GM12878 (cell line): ENCODE measurements around the gene ARMC2. TPM values are rescaled to one million over a fixed set of nuclear protein-coding genes. Genes with fewer than 3 reads are reported as not detected.

Experiments used
- ATAC-seq: fragments of 200-7000 bp; cut with Tn5 transposase; 3 replicates; pipeline ENCODE4 v1.9.1; 2020; ENCODE audit warnings: mild to moderate bottlenecking, moderate library complexity
- BruUV-seq: library from RNA; stranded (reverse); fragments of 400-500 nt; replicated peaks from 2 replicates; lab custom pipeline; 2021; lab: Mats Ljungman, UMichigan
- CTCF ChIA-PET: fragments of 300-600 bp; sonication (Branson Sonifier 250); formaldehyde crosslinking; extraction: SDS; loops from one replicate; lab custom pipeline; 2021; ENCODE audit warnings: inconsistent platforms; lab: Yijun Ruan, JAX
- POLR2A ChIA-PET: fragments of 350-600 bp; formaldehyde crosslinking; extraction: SDS; loops from one replicate; lab custom pipeline; 2021; ENCODE audit warnings: inconsistent platforms; lab: Charles Lee
- RAD21 ChIA-PET: fragments of 300-600 bp; sonication (Branson Sonifier 250); formaldehyde crosslinking; loops from one replicate; lab custom pipeline; 2023; ENCODE audit warnings: antibody characterized with exemption; ENCODE audit not compliant: unreplicated experiment; lab: Charles Lee
- SMC1A ChIA-PET: fragments of 300-600 bp; sonication (Branson Sonifier 250); formaldehyde crosslinking; loops from one replicate; lab custom pipeline; 2023; ENCODE audit not compliant: unreplicated experiment, uncharacterized antibody; lab: Charles Lee
- DNase-seq: peaks from one replicate; pipeline ENCODE4 v3.0.0-alpha.2; 2011; ENCODE audit warnings: low read depth, low spot score
- FAIRE-seq: peaks from 3 replicates; lab custom pipeline; 2011; peaks lifted over from hg19 to GRCh38; lab: Jason Lieb, UNC
- H2AFZ ChIP-seq: 2 replicates; pipeline ENCODE4 v1.6.0; 2011; ENCODE audit warnings: low read depth, low read length, control low read depth; ENCODE audit not compliant: control insufficient read depth
- H3K27ac ChIP-seq: 2 replicates; pipeline ENCODE4 v1.5.1; 2011; ENCODE audit warnings: control low read depth; ENCODE audit not compliant: control insufficient read depth, insufficient read depth
- H3K27me3 ChIP-seq, 2 experiments: replicated peaks in 1 of 2; 2 replicates each; pipeline versions ENCODE4 v1.6.0 to v1.6.1; 2011; ENCODE audit warnings: low read length in 1 of 2; ENCODE audit not compliant: control insufficient read depth in 2 of 2, insufficient read depth in 2 of 2
- H3K36me3 ChIP-seq, 2 experiments: 2 replicates each; pipeline ENCODE4 v1.5.1; 2011; ENCODE audit warnings: low read length in 1 of 2; ENCODE audit not compliant: control insufficient read depth in 2 of 2, insufficient read depth in 2 of 2
- H3K4me1 ChIP-seq: 2 replicates; pipeline ENCODE4 v1.6.1; 2011; ENCODE audit warnings: mild to moderate bottlenecking, low read length, moderate library complexity, mixed read lengths; ENCODE audit not compliant: control insufficient read depth, insufficient read depth
- H3K4me2 ChIP-seq: 2 replicates; pipeline ENCODE4 v1.6.0; 2011; ENCODE audit warnings: control low read depth; ENCODE audit not compliant: control insufficient read depth, insufficient read depth
- H3K4me3 ChIP-seq: fragments of 200-600 bp; sonication (generic); 2 replicates; pipeline ENCODE4 v1.5.1; 2016
- H3K79me2 ChIP-seq: 2 replicates; pipeline ENCODE4 v1.6.0; 2011; ENCODE audit warnings: low read length; ENCODE audit not compliant: control insufficient read depth, insufficient read depth
- H3K9ac ChIP-seq: 2 replicates; pipeline ENCODE4 v1.8.0; 2011; ENCODE audit warnings: low read length, control low read depth, mixed read lengths; ENCODE audit not compliant: control insufficient read depth, insufficient read depth
- H3K9me3 ChIP-seq: replicated peaks from 3 replicates; pipeline ENCODE4 v1.5.1; 2011; ENCODE audit warnings: mild to moderate bottlenecking, low read length; ENCODE audit not compliant: control insufficient read depth, insufficient read depth
- H4K20me1 ChIP-seq: 2 replicates; pipeline ENCODE4 v1.6.0; 2011; ENCODE audit not compliant: control insufficient read depth, insufficient read depth
- CBFB ChIP-seq: IDR thresholded peaks from 2 replicates; pipeline ENCODE4 v1.6.1; 2016; ENCODE audit warnings: antibody characterized with exemption, low read depth
- CHD2 ChIP-seq: IDR thresholded peaks from 2 replicates; pipeline ENCODE4 v1.6.1; 2011; ENCODE audit warnings: low read depth, low read length, improper control_type of control experiment, borderline replicate concordance
- EED ChIP-seq: sonication (generic); IDR thresholded peaks from 2 replicates; pipeline ENCODE4 v1.6.1; 2016; ENCODE audit warnings: antibody characterized with exemption, low read depth
- GABPA ChIP-seq: IDR thresholded peaks from 2 replicates; pipeline ENCODE4 v1.6.1; 2014; ENCODE audit warnings: antibody characterized with exemption, low read depth, mild to moderate bottlenecking, inconsistent platforms
- MXI1 ChIP-seq: fragments of 150-350 bp; IDR thresholded peaks from 2 replicates; pipeline ENCODE4 v1.6.1; 2011; ENCODE audit warnings: low read depth, mild to moderate bottlenecking, inconsistent platforms, low read length, improper control_type of control experiment
- RELA ChIP-seq: fragments of 450-650 bp; IDR thresholded peaks from 2 replicates; pipeline ENCODE4 v1.8.0; 2014; ENCODE audit warnings: borderline replicate concordance; ENCODE audit not compliant: partially characterized antibody
- SMAD5 ChIP-seq: IDR thresholded peaks from 2 replicates; pipeline ENCODE4 v1.6.1; 2016; ENCODE audit warnings: antibody characterized with exemption, low read depth
- STAT3 ChIP-seq: IDR thresholded peaks from 2 replicates; pipeline ENCODE4 v1.6.1; 2011; ENCODE audit warnings: low read depth, low read length, improper control_type of control experiment
- TCF7 ChIP-seq: IDR thresholded peaks from 2 replicates; pipeline ENCODE4 v1.6.1; 2014; ENCODE audit warnings: antibody characterized with exemption, borderline replicate concordance
- WGBS: methylation state at CpG from one replicate; pipeline ENCODE4 v1.1.6; 2016; ENCODE audit warnings: low lambda C conversion rate; ENCODE audit not compliant: insufficient replicate concordance, insufficient coverage; ENCODE audit errors: missing lambda C conversion rate; 5-methylcytosine and 5-hydroxymethylcytosine counted together
- in situ Hi-C: fragments of 300-500 bp; cut with MboI; formaldehyde crosslinking; loops from 9 replicates; pipeline ENCODE4 v1.14.3; 2018; ENCODE audit warnings: mixed read lengths
- intact Hi-C: fragments of 100-400 bp; cut with micrococcal nuclease; formaldehyde crosslinking; loops from one replicate; pipeline ENCODE4 v1.14.2; 2022; ENCODE audit not compliant: unreplicated experiment
- polyA plus RNA-seq, 11 experiments: library from polyadenylated mRNA; depleted of rRNA in 4 of 11; unstranded in 6 of 11; stranded (reverse) in 5 of 11; fragments of >200 nt; fragmentation: Nextera tagmentation in 4 of 11; fragmentation: Illumina TruSeq in 1 of 11; extraction: Ambion mirVana in 4 of 11; extraction: Trizol in 1 of 11; gene quantifications; 1 replicate in 1 of 11; 2 replicates in 10 of 11; pipeline versions ENCODE4 v1.2.1 to v1.2.3, GENCODE V29; 2011 to 2016; ENCODE audit warnings: inconsistent platforms in 2 of 11, missing spikeins in 2 of 11, low read depth in 1 of 11
- total RNA-seq, 4 experiments: library from RNA; depleted of rRNA in 3 of 4; stranded (reverse); fragments of >200 nt in 3 of 4; fragmentation: Illumina TruSeq in 1 of 4; extraction: Trizol in 1 of 4; gene quantifications; 2 replicates each; pipeline versions ENCODE4 v1.2.1 to v1.2.3, GENCODE V29; 2013 to 2021
- TF ChIP-seq, protein P1 (sequence below): fragments of 450-650 bp; IDR thresholded peaks from 2 replicates; pipeline ENCODE4 v1.6.1; 2017; ENCODE audit warnings: mild to moderate bottlenecking, low read depth, inconsistent platforms; ENCODE audit not compliant: poor library complexity, severe bottlenecking

The ARMC2 gene
- total and polyA plus RNA-seq, 10 of the 15 experiments (the other 5 are each of a cell fraction or from before 2014, with no cell fraction given): 0.06 to 0.33 (median 0.21) TPM; not detected in 5

DNA sequence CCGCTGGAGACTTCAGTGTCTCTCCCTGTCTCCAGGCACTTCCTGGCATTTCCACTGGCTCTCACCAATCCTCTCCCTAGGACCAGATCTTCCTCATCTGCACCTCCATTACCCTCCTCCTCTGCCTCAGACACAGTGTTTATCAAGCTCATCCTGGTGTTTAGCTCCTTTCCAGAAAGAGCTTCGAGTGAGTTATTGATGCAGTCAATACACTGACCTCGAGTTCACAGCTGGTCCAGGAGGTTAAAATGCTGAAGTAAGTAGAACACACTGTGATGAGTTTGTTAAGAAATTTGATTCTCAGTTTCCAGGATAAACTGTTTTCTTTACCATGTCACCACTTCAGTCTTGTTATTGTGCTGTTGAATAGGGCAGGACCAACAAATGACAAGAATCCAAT is 42.1 kb upstream of the ARMC2 start (continued):
- TF ChIP-seq, protein P1, sequence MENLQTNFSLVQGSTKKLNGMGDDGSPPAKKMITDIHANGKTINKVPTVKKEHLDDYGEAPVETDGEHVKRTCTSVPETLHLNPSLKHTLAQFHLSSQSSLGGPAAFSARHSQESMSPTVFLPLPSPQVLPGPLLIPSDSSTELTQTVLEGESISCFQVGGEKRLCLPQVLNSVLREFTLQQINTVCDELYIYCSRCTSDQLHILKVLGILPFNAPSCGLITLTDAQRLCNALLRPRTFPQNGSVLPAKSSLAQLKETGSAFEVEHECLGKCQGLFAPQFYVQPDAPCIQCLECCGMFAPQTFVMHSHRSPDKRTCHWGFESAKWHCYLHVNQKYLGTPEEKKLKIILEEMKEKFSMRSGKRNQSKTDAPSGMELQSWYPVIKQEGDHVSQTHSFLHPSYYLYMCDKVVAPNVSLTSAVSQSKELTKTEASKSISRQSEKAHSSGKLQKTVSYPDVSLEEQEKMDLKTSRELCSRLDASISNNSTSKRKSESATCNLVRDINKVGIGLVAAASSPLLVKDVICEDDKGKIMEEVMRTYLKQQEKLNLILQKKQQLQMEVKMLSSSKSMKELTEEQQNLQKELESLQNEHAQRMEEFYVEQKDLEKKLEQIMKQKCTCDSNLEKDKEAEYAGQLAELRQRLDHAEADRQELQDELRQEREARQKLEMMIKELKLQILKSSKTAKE: no peak
- no peak for TF ChIP-seq EED
- TF ChIP-seq, all 136 proteins: peak for 0

DNA sequence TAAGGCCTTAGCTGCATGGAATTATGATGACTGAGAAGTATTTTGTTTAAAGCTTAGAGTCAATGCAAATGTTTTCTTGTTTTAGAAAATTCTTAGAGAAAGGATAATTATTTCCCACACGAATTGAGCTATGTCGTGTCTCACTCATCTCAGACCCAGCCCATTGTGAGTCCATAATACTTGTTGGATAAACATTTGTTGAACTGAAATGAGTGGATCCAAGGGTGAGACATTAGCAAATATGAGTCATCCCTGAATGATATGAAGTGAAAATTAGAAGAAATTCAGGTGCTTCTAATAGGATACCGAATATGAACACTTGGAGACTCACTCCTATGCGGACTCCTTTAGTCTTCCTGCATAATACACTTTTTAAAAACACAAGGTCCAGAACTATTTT is 41.6 kb upstream of the ARMC2 start:
- no TSS peak for BruUV-seq
- RAD21 ChIA-PET: no interaction called here
- 94% methylated on average over 4 of the region's 4 CpGs for WGBS
- Histone ChIP-seq H4K20me1 (no peaks in the 10 kb centered on the region), H3K27me3 (no peaks in the 10 kb centered on the region), H3K36me3 (no peaks in the 10 kb centered on the region), H3K79me2 (no peaks in the 10 kb centered on the region), H3K4me1 (peaks cover 12% of the 10 kb centered on the region), H3K9me3 (no peaks in the 10 kb centered on the region), H3K27ac (no peak overlapping the region), H3K4me2 (no peak overlapping the region), H2AFZ (no peak overlapping the region), H3K9ac (no peak overlapping the region), H3K4me3 (no peak overlapping the region)
- FAIRE-seq (no peak), ATAC-seq (no peak), DNase-seq (no peak)
- SMC1A ChIA-PET: no interaction called here
- POLR2A ChIA-PET: interaction anchor here (0.5 kb wide), 1 partner anchor 389 kb away, joined by 3 read pairs; no protein-coding TSS in a partner anchor
- intact Hi-C loops (no loop called here), in situ Hi-C loops (no loop called here)
- CTCF ChIA-PET: interaction anchor here (0.6 kb wide), 1 partner anchor 1585 kb away, joined by 3 read pairs; no protein-coding TSS in a partner anchor
- TF ChIP-seq SMAD5: no peak
- no peak for TF ChIP-seq TCF7
- no peak for TF ChIP-seq MXI1
- no peak for TF ChIP-seq STAT3
- no peak for TF ChIP-seq RELA
- no peak for TF ChIP-seq CBFB
- no peak for TF ChIP-seq GABPA
- no peak for TF ChIP-seq CHD2
